ENCODE results near the gene CEP120.
A peak's percentile ranks its signal among the peaks of the same experiment; 100 is the strongest.
"Not testable (repeated sequence)": the region's sequence is repeated elsewhere in the genome, so short reads cannot be mapped to it uniquely, and the experiment has no call there.

Gene CEP120

GRCh38 chr5:123449424-123449974, 26.3 kb upstream of the CEP120 start:
- Mint-ChIP-seq H3K4me3 (no peak overlapping the region), H3K27ac (no peak overlapping the region), H3K9me3 (no peaks in the 10 kb centered on the region), H3K27me3 (ENCODE audit: low read depth) (peaks cover 9% of the 10 kb centered on the region), H3K4me1 (ENCODE audit: low read depth) (peaks cover 30% of the 10 kb centered on the region), H3K36me3 (ENCODE audit: low read depth) (no peaks in the 10 kb centered on the region)
- no peak for DNase-seq (ENCODE audit: low spot score)

GRCh38 chr5:123448743-123449142, 25.5 kb upstream of the CEP120 start:
- peak overlapping the region; percentile 6 for H3K4me3 Mint-ChIP-seq
- H3K27ac Mint-ChIP-seq = no peak overlapping the region
- no peak for DNase-seq (ENCODE audit: low spot score)
- H3K27me3 Mint-ChIP-seq (ENCODE audit: low read depth) = peaks cover 4% of the 10 kb centered on the region
- peaks cover 30% of the 10 kb centered on the region for H3K4me1 Mint-ChIP-seq (ENCODE audit: low read depth)
- H3K9me3 Mint-ChIP-seq = no peaks in the 10 kb centered on the region
- no peaks in the 10 kb centered on the region for H3K36me3 Mint-ChIP-seq (ENCODE audit: low read depth)

- Mint-ChIP-seq H3K4me1 (ENCODE audit: low read depth) (peaks cover 30% of the 10 kb centered on the region), H3K36me3 (ENCODE audit: low read depth) (no peaks in the 10 kb centered on the region), H3K27me3 (ENCODE audit: low read depth) (peaks cover 4% of the 10 kb centered on the region), H3K9me3 (no peaks in the 10 kb centered on the region), H3K27ac (peak overlapping the region; percentile 66), H3K4me3 (peak overlapping the region; percentile 72)
- DNase-seq (ENCODE audit: low spot score) = peak; percentile 63
These were observed 24.9 kb upstream of the CEP120 start for GRCh38 chr5:123448017-123448617.

GRCh38 chr5:123444016-123444415, 20.8 kb upstream of the CEP120 start:
- Mint-ChIP-seq H3K27me3 (ENCODE audit: low read depth) (peaks cover 4% of the 10 kb centered on the region), H3K4me1 (ENCODE audit: low read depth) (peaks cover 32% of the 10 kb centered on the region), H3K9me3 (no peaks in the 10 kb centered on the region), H3K4me3 (no peak overlapping the region), H3K36me3 (ENCODE audit: low read depth) (no peaks in the 10 kb centered on the region), H3K27ac (no peak overlapping the region)
- DNase-seq (ENCODE audit: low spot score) = no peak

GRCh38 chr5:123441408-123441807, 18.2 kb upstream of the CEP120 start:
- Mint-ChIP-seq H3K4me3 (no peak overlapping the region), H3K27ac (peak overlapping the region; percentile 2), H3K9me3 (no peaks in the 10 kb centered on the region), H3K36me3 (ENCODE audit: low read depth) (no peaks in the 10 kb centered on the region), H3K4me1 (ENCODE audit: low read depth) (peaks cover 24% of the 10 kb centered on the region), H3K27me3 (ENCODE audit: low read depth) (peaks cover 4% of the 10 kb centered on the region)
- DNase-seq (ENCODE audit: low spot score) = peak; percentile 70

- DNase-seq (ENCODE audit: low spot score) = no peak
- H3K36me3 Mint-ChIP-seq (ENCODE audit: low read depth) = no peaks in the 10 kb centered on the region
- H3K27ac Mint-ChIP-seq = no peak overlapping the region
- peaks cover 20% of the 10 kb centered on the region for H3K4me1 Mint-ChIP-seq (ENCODE audit: low read depth)
- no peaks in the 10 kb centered on the region for H3K9me3 Mint-ChIP-seq
- no peaks in the 10 kb centered on the region for H3K27me3 Mint-ChIP-seq (ENCODE audit: low read depth)
- H3K4me3 Mint-ChIP-seq = no peak overlapping the region
These were observed 17.4 kb upstream of the CEP120 start for GRCh38 chr5:123440456-123441181.

- H3K4me1 Mint-ChIP-seq (ENCODE audit: low read depth) = peaks cover 20% of the 10 kb centered on the region
- no peaks in the 10 kb centered on the region for H3K9me3 Mint-ChIP-seq
- H3K27me3 Mint-ChIP-seq (ENCODE audit: low read depth) = no peaks in the 10 kb centered on the region
- H3K36me3 Mint-ChIP-seq (ENCODE audit: low read depth) = no peaks in the 10 kb centered on the region
- H3K27ac Mint-ChIP-seq = no peak overlapping the region
- DNase-seq (ENCODE audit: low spot score) = no peak
- H3K4me3 Mint-ChIP-seq = no peak overlapping the region
These were observed 16.5 kb upstream of the CEP120 start for GRCh38 chr5:123439709-123440108.

GRCh38 chr5:123438902-123439301, 15.7 kb upstream of the CEP120 start:
- H3K27ac Mint-ChIP-seq = peak overlapping the region; percentile 71
- no peaks in the 10 kb centered on the region for H3K36me3 Mint-ChIP-seq (ENCODE audit: low read depth)
- peaks cover 20% of the 10 kb centered on the region for H3K4me1 Mint-ChIP-seq (ENCODE audit: low read depth)
- no peaks in the 10 kb centered on the region for H3K9me3 Mint-ChIP-seq
- DNase-seq (ENCODE audit: low spot score) = peak; percentile 52
- peak overlapping the region; percentile 52 for H3K4me3 Mint-ChIP-seq
- H3K27me3 Mint-ChIP-seq (ENCODE audit: low read depth) = no peaks in the 10 kb centered on the region

GRCh38 chr5:123438244-123438643, 15.0 kb upstream of the CEP120 start:
- H3K4me1 Mint-ChIP-seq (ENCODE audit: low read depth) = peaks cover 20% of the 10 kb centered on the region
- H3K27me3 Mint-ChIP-seq (ENCODE audit: low read depth) = no peaks in the 10 kb centered on the region
- peak; percentile 62 for DNase-seq (ENCODE audit: low spot score)
- peak overlapping the region; percentile 33 for H3K27ac Mint-ChIP-seq
- H3K4me3 Mint-ChIP-seq = no peak overlapping the region
- H3K9me3 Mint-ChIP-seq = no peaks in the 10 kb centered on the region
- no peaks in the 10 kb centered on the region for H3K36me3 Mint-ChIP-seq (ENCODE audit: low read depth)

GRCh38 chr5:123436201-123436600, 13.0 kb upstream of the CEP120 start:
- Mint-ChIP-seq H3K36me3 (ENCODE audit: low read depth) (no peaks in the 10 kb centered on the region), H3K9me3 (no peaks in the 10 kb centered on the region), H3K4me1 (ENCODE audit: low read depth) (peaks cover 20% of the 10 kb centered on the region), H3K4me3 (no peak overlapping the region), H3K27me3 (ENCODE audit: low read depth) (no peaks in the 10 kb centered on the region), H3K27ac (no peak overlapping the region)
- DNase-seq (ENCODE audit: low spot score) = no peak

GRCh38 chr5:123434796-123435195, 11.6 kb upstream of the CEP120 start:
- H3K36me3 Mint-ChIP-seq (ENCODE audit: low read depth) = no peaks in the 10 kb centered on the region
- DNase-seq (ENCODE audit: low spot score) = no peak
- no peak overlapping the region for H3K27ac Mint-ChIP-seq
- no peak overlapping the region for H3K4me3 Mint-ChIP-seq
- H3K27me3 Mint-ChIP-seq (ENCODE audit: low read depth) = no peaks in the 10 kb centered on the region
- peaks cover 16% of the 10 kb centered on the region for H3K4me1 Mint-ChIP-seq (ENCODE audit: low read depth)
- no peaks in the 10 kb centered on the region for H3K9me3 Mint-ChIP-seq

- Mint-ChIP-seq H3K27me3 (ENCODE audit: low read depth) (no peaks in the 10 kb centered on the region), H3K4me3 (no peak overlapping the region), H3K27ac (no peak overlapping the region), H3K36me3 (ENCODE audit: low read depth) (no peaks in the 10 kb centered on the region), H3K9me3 (no peaks in the 10 kb centered on the region), H3K4me1 (ENCODE audit: low read depth) (peaks cover 8% of the 10 kb centered on the region)
- no peak for DNase-seq (ENCODE audit: low spot score)
These were observed 10.4 kb upstream of the CEP120 start for GRCh38 chr5:123433596-123433995.

GRCh38 chr5:123430441-123430840, 7.2 kb upstream of the CEP120 start:
- not testable (repeated sequence) for DNase-seq (ENCODE audit: low spot score); H3K36me3 Mint-ChIP-seq (ENCODE audit: low read depth); H3K27me3 Mint-ChIP-seq (ENCODE audit: low read depth); H3K27ac Mint-ChIP-seq; H3K4me1 Mint-ChIP-seq (ENCODE audit: low read depth); H3K9me3 Mint-ChIP-seq; H3K4me3 Mint-ChIP-seq

GRCh38 chr5:123429993-123430392, 6.8 kb upstream of the CEP120 start:
- Mint-ChIP-seq H3K27ac (no peak overlapping the region), H3K4me1 (ENCODE audit: low read depth) (peaks cover 8% of the 10 kb centered on the region), H3K9me3 (no peaks in the 10 kb centered on the region), H3K4me3 (no peak overlapping the region), H3K36me3 (ENCODE audit: low read depth) (no peaks in the 10 kb centered on the region), H3K27me3 (ENCODE audit: low read depth) (no peaks in the 10 kb centered on the region)
- no peak for DNase-seq (ENCODE audit: low spot score)
